Neural crest cell (in vitro differentiated cells): ENCODE measurements around the gene PPTC7. TPM values are rescaled to one million over a fixed set of nuclear protein-coding genes. Genes with fewer than 3 reads are reported as not detected.
A peak's percentile ranks its signal among the peaks of the same experiment; 100 is the strongest.

Experiments
- DNase-seq: peaks from one replicate; pipeline ENCODE4 v3.0.0; 2021; ENCODE audit warnings: low read depth, mixed read lengths, low spot score
- H3K27ac Mint-ChIP-seq: one replicate; pipeline ENCODE4 v1.8.0; 2021; ENCODE audit warnings: mild to moderate bottlenecking, mixed read lengths; ENCODE audit not compliant: unreplicated experiment
- H3K27me3 Mint-ChIP-seq: 2 replicates; pipeline ENCODE4 v1.8.0; 2021; ENCODE audit warnings: low read depth, mild to moderate bottlenecking, mixed read lengths
- H3K36me3 Mint-ChIP-seq: 2 replicates; pipeline ENCODE4 v1.8.0; 2021; ENCODE audit warnings: low read depth, mild to moderate bottlenecking, mixed read lengths
- H3K4me1 Mint-ChIP-seq: 2 replicates; pipeline ENCODE4 v1.8.0; 2021; ENCODE audit warnings: mixed read lengths
- H3K4me3 Mint-ChIP-seq: one replicate; pipeline ENCODE4 v1.8.0; 2021; ENCODE audit warnings: mild to moderate bottlenecking, mixed read lengths
- H3K9me3 Mint-ChIP-seq: 2 replicates; pipeline ENCODE4 v1.8.0; 2021; ENCODE audit warnings: mixed read lengths
- CTCF ChIP-seq: fragments of 200-600 bp; sonication (generic); conservative IDR thresholded peaks from 2 replicates; pipeline ENCODE4 v1.5.0; 2021; ENCODE audit warnings: antibody characterized with exemption, mild to moderate bottlenecking
- total RNA-seq: library from RNA; stranded (reverse); gene quantifications from 2 replicates; pipeline ENCODE4 v1.2.1, GENCODE V29; 2021

Gene PPTC7
- total RNA-seq, 1 donor from 2014 or later: 13.4 TPM

GRCh38 chr12:110503432-110503831 lies 79.7 kb downstream of the PPTC7 start:
- peaks cover 7% of the 10 kb centered on the region for H3K36me3 Mint-ChIP-seq
- H3K27me3 Mint-ChIP-seq: no peaks in the 10 kb centered on the region
- no peak for DNase-seq
- TF ChIP-seq CTCF: no peak
- peak overlapping the region; percentile 99 for H3K4me3 Mint-ChIP-seq
- H3K9me3 Mint-ChIP-seq: peaks cover 13% of the 10 kb centered on the region
- peaks cover 31% of the 10 kb centered on the region for H3K4me1 Mint-ChIP-seq
- H3K27ac Mint-ChIP-seq: no peak overlapping the region

GRCh38 chr12:110501752-110502738 lies 81.1 kb downstream of the PPTC7 start, which contains the start of the genes RAD9B and VPS29:
Gene RAD9B (plus strand): TSS chr12:110502331. CDS start chr12:110502338, 7 bp downstream.
Gene VPS29 (minus strand): TSS chr12:110502111. CDS start chr12:110502051, 60 bp downstream.
- Mint-ChIP-seq H3K9me3 (peaks cover 13% of the 10 kb centered on the region), H3K27me3 (no peaks in the 10 kb centered on the region), H3K4me3 (peak within 1 kb of the TSS; percentile 99), H3K27ac (peak within 1 kb of the TSS; percentile 97), H3K4me1 (peaks cover 31% of the 10 kb centered on the region), H3K36me3 (peaks cover 7% of the 10 kb centered on the region)
- peak; percentile 96 for DNase-seq
- no peak for TF ChIP-seq CTCF

GRCh38 chr12:110501399-110501751 lies 81.7 kb downstream of the PPTC7 start:
- H3K4me1 Mint-ChIP-seq: peaks cover 31% of the 10 kb centered on the region
- H3K4me3 Mint-ChIP-seq: peak overlapping the region; percentile 99
- H3K36me3 Mint-ChIP-seq: peaks cover 7% of the 10 kb centered on the region
- DNase-seq: peak; percentile 33
- H3K27me3 Mint-ChIP-seq: no peaks in the 10 kb centered on the region
- peak overlapping the region; percentile 95 for H3K27ac Mint-ChIP-seq
- peaks cover 13% of the 10 kb centered on the region for H3K9me3 Mint-ChIP-seq
- no peak for TF ChIP-seq CTCF

GRCh38 chr12:110498984-110499706 lies 84.0 kb downstream of the PPTC7 start:
- Mint-ChIP-seq H3K27ac (no peak overlapping the region), H3K36me3 (peaks cover 11% of the 10 kb centered on the region), H3K9me3 (peaks cover 13% of the 10 kb centered on the region), H3K27me3 (no peaks in the 10 kb centered on the region), H3K4me1 (peaks cover 31% of the 10 kb centered on the region), H3K4me3 (peak overlapping the region; percentile 71)
- no peak for TF ChIP-seq CTCF
- DNase-seq: no peak

Other genes starting within 250 kb of the PPTC7 start
- gene ANAPC7, start 179.6 kb downstream of the PPTC7 start, total RNA-seq: 98.9 and 113 TPM in 2 replicates
- gene ARPC3, start 133.0 kb downstream of the PPTC7 start, total RNA-seq: 131 and 146 TPM in 2 replicates
- gene GPN3, start 115.1 kb downstream of the PPTC7 start, total RNA-seq: 27.3 and 28.1 TPM in 2 replicates
- gene FAM216A, start 114.5 kb downstream of the PPTC7 start, total RNA-seq: 20.8 and 20.9 TPM in 2 replicates
- 89.0 and 99.3 TPM in 2 replicates for gene VPS29, start 81.2 kb downstream of the PPTC7 start, total RNA-seq
- 0.23 and 0.50 TPM in 2 replicates for gene RAD9B, start 81.0 kb downstream of the PPTC7 start, total RNA-seq
- gene TCTN1, start 30.8 kb upstream of the PPTC7 start, total RNA-seq: 58.1 and 59.1 TPM in 2 replicates
- gene HVCN1, start 105.8 kb upstream of the PPTC7 start, total RNA-seq: 3.8 and 4.9 TPM in 2 replicates
- 288 and 293 TPM in 2 replicates for gene PPP1CC, start 159.6 kb upstream of the PPTC7 start, total RNA-seq